IPS DF 19.7 (cell line): ENCODE results near the gene GON4L.
"Not testable (repeated sequence)": the region's sequence is repeated elsewhere in the genome, so short reads cannot be mapped to it uniquely, and the experiment has no call there.

Experiments
- DNase-seq: peaks from one replicate; pipeline ENCODE4 v3.0.0-alpha.2; 2013; ENCODE audit warnings: low read depth, low spot score

GON4L gene, protein sequence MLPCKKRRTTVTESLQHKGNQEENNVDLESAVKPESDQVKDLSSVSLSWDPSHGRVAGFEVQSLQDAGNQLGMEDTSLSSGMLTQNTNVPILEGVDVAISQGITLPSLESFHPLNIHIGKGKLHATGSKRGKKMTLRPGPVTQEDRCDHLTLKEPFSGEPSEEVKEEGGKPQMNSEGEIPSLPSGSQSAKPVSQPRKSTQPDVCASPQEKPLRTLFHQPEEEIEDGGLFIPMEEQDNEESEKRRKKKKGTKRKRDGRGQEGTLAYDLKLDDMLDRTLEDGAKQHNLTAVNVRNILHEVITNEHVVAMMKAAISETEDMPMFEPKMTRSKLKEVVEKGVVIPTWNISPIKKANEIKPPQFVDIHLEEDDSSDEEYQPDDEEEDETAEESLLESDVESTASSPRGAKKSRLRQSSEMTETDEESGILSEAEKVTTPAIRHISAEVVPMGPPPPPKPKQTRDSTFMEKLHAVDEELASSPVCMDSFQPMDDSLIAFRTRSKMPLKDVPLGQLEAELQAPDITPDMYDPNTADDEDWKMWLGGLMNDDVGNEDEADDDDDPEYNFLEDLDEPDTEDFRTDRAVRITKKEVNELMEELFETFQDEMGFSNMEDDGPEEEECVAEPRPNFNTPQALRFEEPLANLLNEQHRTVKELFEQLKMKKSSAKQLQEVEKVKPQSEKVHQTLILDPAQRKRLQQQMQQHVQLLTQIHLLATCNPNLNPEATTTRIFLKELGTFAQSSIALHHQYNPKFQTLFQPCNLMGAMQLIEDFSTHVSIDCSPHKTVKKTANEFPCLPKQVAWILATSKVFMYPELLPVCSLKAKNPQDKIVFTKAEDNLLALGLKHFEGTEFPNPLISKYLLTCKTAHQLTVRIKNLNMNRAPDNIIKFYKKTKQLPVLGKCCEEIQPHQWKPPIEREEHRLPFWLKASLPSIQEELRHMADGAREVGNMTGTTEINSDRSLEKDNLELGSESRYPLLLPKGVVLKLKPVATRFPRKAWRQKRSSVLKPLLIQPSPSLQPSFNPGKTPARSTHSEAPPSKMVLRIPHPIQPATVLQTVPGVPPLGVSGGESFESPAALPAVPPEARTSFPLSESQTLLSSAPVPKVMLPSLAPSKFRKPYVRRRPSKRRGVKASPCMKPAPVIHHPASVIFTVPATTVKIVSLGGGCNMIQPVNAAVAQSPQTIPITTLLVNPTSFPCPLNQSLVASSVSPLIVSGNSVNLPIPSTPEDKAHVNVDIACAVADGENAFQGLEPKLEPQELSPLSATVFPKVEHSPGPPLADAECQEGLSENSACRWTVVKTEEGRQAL (N-terminal part only)

DNA sequence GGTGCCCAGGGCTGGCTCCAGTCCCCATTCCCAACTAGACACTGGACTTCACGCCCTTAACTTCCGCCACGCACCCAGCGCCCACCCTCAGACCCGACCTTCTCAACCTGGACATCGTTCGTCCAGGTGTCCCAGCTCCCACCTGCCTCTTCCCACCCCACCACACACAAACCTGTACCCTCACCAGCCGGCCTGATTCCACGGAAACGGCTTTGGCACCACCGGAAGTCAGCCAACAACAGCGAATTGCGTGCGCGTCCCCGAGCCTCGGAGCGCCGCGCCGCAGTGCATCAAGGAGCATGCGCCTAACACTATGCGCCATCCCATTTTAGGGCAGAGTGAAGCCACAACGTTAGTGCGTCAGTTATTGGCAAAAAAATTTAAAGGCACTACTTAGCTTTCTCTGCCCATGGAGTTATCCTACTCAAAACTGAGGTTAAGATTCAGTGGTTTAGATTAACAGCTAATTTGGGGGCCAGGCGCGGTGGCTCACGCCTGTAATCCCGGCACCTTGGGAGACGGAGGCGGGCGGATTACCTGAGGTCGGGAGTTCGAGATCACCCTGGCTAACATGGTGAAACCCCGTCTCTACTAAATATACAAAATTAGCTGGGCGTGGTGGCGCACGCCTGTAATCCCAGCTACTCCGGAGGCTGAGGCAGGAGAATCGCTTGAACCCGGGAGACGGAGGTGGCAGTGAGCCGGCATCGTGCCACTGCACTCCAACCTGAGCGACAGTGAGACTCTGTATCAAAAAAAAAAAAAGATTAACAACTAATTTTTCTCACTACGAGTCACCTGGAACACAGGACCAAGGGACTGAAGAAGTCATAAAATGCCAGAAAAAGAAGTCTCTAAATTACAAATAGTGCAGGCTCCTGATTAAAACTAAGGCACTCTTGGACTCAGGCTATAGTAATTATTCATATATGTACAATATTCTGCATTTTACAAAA is at the start of gene GON4L:
GON4L (minus strand) TSS at position 240 of the 956 bp plus-strand sequence. CDS start 3,434 bp downstream, outside the sequence.
- DNase-seq, result peak; percentile 75

DNA sequence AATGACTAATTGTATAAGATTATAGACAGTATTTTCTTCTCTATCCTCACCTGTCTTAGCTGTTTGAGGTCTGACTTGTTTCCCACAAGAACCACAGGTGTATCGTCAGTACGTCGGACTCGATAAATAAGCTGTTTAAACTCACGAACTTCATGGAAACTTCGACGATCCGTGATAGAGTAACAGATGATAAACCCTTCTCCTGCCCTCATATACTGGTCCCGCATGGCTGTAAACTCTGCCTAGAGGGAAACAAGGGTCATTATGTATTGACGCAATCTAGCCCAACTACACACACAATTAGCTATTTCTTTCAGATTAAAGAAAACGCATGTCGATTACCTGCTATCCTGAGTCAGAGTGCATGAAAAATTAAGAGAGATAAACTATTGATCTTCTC is 47.2 kb upstream of the GON4L start:
- DNase-seq, result no peak

DNA sequence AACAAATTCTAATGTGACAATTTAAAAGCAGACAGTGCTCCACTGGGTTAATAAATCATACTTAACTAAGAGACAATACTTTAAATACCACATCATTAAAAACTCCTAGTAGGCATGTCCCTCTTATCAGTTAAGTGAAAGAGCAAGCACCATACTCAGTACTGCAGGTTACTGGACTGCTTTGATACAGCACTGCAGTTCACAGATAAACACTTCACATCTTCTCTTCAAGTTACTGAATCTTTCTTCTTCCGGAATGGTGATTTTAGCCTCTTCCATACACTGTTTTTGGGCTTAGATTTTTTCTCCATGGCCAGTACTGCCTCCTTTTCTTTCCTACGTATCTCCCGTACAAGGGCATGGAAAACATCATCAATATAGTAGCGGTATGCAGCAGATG is 43.1 kb upstream of the GON4L start:
- DNase-seq, result no peak

DNA sequence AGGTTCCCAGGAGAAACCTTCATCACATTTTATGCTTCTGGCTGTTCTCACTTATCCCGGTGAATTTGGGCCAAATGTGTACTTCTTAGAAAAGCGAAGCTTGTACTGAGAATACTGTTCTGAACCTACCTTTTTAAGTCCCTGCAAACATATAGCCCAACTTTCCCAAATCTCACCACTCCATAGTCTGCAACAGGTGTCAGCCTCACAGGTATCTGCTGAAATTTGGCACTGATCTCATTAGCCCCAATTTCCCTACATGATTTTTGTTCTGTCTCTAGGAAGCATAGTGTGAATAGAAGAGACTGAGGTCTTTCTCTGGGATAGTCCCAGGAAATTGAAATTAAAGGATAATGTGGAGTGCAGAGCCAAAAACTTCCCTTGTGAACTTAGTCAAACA is 42.7 kb upstream of the GON4L start:
- no peak for DNase-seq

DNA sequence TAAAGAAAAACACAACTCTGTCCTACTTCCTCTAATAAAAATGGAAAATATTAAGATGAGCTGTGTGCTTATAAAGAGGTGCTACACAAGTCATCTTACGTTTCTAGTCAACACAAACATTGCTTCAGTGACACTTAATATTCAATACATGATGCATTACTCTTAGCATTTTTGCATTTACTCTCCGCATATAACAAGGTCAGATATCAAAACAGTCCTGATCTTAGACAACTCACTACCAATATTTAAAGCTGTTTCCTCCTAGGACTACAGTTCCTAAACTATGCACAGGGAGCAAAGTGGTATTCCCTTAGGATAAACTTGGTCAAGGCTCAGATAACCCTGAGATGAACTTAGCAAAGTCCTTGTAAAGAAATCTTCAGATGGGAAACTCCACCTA is 41.9 kb upstream of the GON4L start:
- DNase-seq, result no peak

DNA sequence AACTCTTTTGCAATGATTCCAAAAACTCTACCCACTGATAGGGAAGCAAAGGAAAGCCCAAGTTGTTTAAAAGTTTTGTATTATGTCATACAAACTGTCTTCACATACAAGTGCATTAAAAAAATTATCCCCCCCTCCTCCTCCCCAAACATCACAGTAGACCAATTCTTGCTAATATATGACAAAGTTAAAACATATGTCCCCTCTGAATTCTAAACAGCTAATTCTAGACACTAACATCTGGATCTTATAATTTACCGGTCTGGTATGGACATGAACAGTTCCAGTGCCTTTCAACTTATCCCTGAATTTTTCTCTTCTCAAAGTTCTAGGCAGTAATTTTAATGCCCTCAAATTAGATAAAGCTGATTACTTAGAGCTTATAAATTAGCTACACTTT is 40.7 kb upstream of the GON4L start:
- DNase-seq, result no peak

DNA sequence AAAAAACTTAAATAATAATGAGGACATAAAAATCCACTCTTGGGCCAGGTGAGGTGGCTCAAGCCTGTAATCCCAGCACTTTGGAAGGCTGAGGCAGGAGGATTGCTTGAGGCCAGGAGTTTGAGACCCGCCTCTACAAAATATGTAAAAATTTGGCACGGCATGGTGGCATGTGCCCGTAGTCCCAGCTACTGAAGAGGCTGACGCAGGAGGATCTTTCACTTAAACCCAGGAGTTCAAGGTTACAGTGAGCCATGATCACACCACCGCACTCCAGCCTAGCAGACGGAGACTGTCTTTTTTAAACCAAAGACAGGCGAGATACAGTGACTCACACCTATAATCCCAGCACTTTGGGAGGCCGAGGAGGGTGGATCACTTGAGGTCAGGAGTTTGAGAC is 39.5 kb upstream of the GON4L start:
- not testable (repeated sequence) for DNase-seq

DNA sequence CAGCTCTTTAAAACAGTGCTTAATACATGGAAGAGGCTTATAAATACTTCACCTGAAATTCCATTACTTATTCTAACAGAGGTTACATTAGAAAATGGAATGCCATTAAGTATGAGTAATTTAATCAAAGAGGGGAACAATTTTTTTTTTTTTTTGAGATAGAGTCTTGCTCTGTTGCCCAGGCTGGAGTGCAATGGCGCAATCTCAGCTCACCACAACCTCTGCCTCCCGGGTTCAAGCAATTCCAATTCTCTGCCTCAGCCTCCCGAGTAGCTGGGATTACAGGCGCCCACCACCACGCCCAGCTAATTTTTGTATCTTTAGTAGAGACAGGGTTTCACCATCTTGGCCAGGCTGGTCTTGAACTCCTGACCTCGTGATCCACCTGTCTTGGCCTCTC is 38.6 kb upstream of the GON4L start:
- not testable (repeated sequence) for DNase-seq

DNA sequence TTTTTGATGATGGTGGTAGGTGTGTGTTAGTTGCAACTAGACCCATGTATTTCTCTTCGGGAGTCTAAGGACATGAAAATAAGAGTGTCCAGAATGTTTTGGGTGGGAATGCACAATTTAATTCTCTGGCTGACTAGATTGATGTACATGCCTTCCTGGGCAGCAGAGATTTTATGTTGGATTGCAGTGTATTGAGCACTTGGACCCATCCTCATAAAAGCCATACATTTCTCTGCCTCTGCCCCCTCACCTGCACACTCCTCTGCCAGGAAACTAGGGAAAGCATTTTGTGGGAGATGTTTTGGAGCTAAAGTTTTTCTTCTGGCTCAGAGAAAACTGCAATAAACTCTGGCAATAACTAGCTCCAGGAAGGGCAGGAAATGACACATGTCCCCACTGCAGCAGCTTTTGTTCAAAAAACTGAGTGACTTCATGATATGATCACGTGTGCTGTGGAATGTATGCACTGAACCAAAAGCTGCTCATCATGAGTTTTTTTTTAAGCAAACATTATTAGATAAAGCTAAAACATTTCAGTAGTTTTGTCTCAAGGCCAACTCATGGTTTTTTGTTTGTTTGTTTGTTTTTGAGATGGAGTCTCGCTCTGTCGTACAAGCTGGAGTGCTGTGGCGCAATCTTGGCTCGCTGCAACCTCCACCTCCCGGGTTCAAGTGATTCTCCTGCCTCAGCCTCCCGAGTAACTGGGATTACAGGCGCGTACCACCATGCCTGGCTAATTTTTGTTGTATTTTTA is 36.6 kb upstream of the GON4L start:
- no peak for DNase-seq

DNA sequence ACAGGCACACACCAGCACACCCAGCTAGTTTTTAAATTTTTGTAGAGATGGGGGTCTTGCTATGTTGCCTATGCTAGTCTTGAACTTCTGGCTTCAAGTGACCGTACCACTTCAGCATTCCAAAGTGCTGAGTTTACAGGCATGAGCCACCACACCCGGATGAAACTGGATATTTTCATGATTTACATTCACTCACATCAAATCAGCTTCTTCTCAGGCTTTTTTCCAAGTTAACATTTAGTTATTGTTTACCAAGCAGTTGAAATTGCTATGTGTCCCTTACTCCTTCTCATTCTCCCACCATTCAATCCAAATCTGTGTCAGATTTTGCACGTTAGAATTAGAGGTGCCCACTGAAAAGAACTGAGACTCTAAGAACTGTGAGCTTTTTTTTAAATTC is 35.8 kb upstream of the GON4L start:
- DNase-seq, result no peak

DNA sequence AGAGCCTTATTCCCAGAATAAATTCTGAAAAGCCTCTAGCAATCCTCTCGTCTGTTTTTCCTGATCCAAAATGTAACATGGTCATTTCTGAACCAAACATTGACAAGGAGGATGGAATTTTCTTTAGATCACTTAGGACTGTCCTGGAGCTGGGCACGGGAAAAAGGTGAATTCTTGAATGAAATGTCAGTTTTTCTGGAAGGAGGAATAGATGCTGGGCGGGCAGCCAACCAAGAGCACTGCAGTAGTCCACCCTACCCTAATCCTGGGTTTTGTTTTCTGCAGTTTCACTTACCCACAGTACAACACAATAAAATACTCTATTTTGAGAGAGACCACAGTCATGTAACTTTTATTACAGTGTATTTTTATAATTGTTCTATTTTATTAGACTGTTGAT is 33.2 kb upstream of the GON4L start:
- no peak for DNase-seq

DNA sequence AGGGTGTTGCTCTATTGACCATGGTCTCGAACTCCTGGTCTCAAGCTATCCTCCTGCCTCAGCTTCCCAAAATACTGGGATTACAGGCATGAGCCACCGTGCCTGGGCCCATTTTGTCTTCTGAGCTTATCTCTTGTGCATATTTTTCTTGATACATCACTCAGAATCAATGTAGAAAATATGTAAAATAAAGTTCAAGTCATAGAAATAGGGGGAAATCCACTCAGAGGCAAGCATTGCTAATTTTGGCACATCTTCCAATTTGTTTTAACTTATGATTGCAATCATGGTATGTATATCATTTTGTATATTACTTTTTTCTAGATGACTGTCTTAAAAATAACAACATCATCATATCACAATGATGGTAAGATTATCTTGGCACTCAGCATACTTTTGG is 32.6 kb upstream of the GON4L start:
- DNase-seq, result no peak

DNA sequence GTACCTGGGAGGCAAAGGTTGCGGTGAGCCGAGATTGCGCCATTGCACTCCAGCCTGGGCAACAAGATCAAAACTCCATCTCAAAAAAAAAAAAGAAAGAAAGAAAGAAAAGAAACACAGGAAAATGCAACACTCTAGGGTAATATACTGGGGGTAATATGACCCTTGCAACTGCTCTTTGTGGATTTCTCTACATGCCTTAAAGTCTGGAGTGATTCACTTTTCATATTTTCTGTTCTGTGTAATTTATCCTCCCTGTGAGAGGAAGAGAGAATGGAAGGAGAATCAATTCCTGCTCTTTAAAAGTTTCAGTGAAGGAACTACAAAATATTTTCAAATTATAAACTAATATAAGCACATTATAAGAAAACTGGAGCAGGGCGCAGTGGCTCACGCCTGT is 31.5 kb upstream of the GON4L start:
- no peak for DNase-seq

DNA sequence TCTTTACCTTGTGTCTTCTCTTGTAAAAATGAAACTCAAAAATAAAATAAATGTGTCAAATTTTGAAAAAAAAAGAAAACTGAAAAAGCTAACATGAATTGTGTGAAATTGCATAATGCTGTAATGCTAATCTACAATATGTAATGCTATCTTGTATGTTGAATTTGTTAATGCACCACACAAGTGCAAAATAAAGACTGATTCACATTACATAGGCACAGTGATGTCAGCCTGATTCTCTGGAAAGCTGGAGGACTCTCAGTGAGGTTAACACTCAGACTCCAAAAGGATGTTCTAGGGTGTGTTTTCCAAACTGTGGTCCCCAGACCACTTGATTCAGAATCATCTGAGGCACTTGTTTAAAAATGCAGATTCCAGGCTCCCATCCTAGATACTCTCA is 28.0 kb upstream of the GON4L start:
- DNase-seq, result no peak

DNA sequence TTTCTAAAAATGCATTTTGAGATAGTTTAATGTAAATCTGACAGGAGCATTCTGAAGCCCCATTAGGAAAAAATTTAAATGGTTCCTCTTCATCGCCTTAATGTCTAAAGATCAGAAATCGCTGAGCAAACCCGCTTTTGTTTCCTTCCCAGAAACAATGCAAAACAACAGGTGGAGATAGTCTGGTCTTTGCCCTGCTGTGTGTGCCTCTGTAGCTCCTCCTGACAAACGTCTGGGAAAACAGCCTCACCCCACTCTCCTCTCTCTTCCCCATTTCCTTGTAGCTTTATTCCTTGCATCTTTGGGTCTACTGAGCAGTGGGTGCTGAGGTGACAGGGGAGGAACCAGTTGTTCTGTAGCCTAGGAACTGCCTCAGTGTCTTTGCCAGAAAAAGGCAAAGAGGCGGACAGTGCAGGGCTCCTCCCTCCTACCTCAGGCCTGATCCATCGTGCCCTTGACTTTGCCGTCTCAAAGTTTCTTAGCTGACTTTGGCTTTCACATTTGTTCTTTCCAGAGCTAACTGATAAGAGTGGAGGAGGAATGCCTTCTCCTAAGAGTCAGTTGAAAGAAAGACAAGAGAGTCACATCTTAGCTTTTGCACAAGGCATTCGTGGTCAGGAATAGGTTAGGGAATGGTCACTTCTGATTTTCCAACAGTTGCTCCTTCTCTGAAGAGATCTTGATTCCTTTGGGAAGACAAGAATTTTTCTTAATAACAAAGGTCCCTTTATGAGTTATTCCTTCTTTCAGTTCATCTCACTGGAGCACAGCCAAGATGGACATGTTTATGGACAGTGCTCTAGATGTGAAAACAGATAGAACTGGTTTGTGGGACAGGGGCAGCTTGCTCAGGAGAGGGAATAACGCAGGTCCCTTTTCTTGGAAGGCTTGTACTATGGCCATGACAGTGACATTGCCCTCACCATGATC is 27.3 kb upstream of the GON4L start:
- DNase-seq, result no peak

DNA sequence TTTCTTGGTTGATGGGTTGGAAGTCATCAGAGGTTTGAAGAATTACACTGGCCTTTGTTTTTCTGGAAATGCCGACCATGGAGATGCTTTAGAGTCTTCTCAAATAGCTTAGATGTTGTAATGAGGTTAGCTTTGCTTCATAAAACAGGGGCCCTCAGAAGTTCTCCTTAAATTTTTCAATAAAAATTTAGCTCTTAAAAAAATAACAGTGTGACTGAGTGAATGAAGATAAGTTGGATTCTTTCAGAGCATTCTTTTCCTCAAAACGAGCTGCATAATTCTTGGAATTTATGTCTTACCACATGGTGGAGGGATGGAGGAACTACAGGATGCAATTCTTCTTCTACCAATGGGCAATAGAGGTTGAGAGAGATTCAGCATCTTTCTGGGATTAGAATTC is 25.8 kb upstream of the GON4L start:
- no peak for DNase-seq

DNA sequence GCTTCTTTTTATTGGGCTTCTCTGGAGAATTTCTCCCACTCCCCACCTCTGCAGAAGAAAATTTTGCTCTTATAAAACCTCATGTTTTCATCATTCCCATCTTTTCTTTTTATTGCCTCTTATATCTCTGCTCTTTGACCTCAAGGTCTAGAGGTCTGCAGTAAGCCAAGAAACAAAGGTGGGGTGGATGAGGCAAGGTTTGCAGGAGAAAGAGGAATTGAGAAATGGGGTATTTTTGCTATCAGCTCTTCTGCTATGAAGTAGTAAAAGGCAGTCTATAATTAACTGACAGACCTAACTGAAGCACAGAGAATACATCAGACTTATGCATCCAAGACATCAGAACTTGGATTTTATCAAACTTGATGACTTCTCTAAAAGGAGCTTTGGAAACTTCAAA is 25.2 kb upstream of the GON4L start:
- DNase-seq, result no peak

DNA sequence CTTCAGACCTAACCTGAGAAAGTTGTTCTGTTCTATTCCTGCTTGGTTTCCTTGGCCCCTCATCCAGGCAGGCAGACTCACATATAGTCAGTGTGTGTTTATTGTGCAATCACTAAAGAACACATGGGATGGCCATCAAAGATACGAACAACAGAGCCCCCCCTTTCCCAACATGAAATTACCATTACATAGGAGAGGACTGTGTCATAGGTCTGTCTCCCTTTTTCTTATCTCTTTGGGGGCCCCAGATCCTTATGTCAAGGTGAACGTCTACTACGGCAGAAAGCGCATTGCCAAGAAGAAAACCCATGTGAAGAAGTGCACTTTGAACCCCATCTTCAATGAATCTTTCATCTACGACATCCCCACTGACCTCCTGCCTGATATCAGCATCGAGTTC is 23.9 kb upstream of the GON4L start:
- DNase-seq, result no peak

DNA sequence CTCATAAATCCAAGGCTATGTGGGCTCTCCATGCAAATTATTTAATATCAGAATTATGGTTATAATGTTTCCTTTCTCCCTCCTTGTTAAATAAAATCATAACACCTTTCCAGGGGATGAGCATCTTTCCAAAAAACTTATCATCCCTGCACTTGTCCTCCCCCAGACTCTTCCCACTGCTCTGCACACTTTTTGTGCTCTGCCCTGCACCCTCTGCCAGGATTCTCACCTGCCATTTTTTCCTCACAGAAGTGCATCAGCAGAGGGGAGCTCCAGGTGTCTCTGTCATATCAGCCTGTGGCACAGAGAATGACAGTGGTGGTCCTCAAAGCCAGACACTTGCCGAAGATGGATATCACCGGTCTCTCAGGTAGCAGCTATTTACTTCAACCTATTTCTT is 23.2 kb upstream of the GON4L start:
- no peak for DNase-seq
